GM23338 (cell line): ENCODE data around the gene FOXF1. TPM values are rescaled to one million over a fixed set of nuclear protein-coding genes. Genes with fewer than 3 reads are reported as not detected.

Experiments used
- ATAC-seq: fragments of 200-7000 bp; cut with Tn5 transposase; 3 replicates; pipeline ENCODE4 v1.9.1; 2020
- DNase-seq: peaks from one replicate; pipeline ENCODE4 v3.0.0-alpha.2; 2015; ENCODE audit warnings: low spot score
- H2AFZ ChIP-seq: fragments of 200-600 bp; sonication (generic); 2 replicates; pipeline ENCODE4 v1.8.0; 2016; ENCODE audit warnings: antibody characterized with exemption, mild to moderate bottlenecking, moderate library complexity
- H3F3A ChIP-seq: fragments of 200-600 bp; sonication (generic); replicated peaks from 2 replicates; pipeline ENCODE4 v1.8.0; 2017; ENCODE audit warnings: antibody characterized with exemption, mixed run types, low read depth
- H3K27ac ChIP-seq: fragments of 200-600 bp; sonication (generic); 2 replicates; pipeline ENCODE4 v1.6.1; 2016; ENCODE audit warnings: low read depth
- H3K27me3 ChIP-seq: fragments of 200-600 bp; sonication (generic); 2 replicates; pipeline ENCODE4 v1.8.0; 2016; ENCODE audit warnings: mild to moderate bottlenecking, mixed run types, moderate library complexity; ENCODE audit not compliant: insufficient read depth
- H3K36me3 ChIP-seq: fragments of 200-600 bp; sonication (generic); 2 replicates; pipeline ENCODE4 v1.8.0; 2016; ENCODE audit warnings: mild to moderate bottlenecking; ENCODE audit not compliant: insufficient read depth
- H3K4me1 ChIP-seq: fragments of 200-600 bp; sonication (generic); 2 replicates; pipeline ENCODE4 v1.8.0; 2016; ENCODE audit warnings: mild to moderate bottlenecking, moderate library complexity; ENCODE audit not compliant: insufficient read depth
- H3K4me2 ChIP-seq: fragments of 200-600 bp; sonication (generic); 2 replicates; pipeline ENCODE4 v1.7.1; 2017; ENCODE audit warnings: mixed run types
- H3K4me3 ChIP-seq: fragments of 200-600 bp; sonication (generic); 2 replicates; pipeline ENCODE4 v1.6.1; 2016; ENCODE audit warnings: mixed run types
- H3K79me2 ChIP-seq: fragments of 200-600 bp; sonication (generic); replicated peaks from 2 replicates; pipeline ENCODE4 v1.8.0; 2017; ENCODE audit warnings: mild to moderate bottlenecking; ENCODE audit not compliant: insufficient read depth
- H3K9me2 ChIP-seq: fragments of 200-600 bp; sonication (generic); 2 replicates; pipeline ENCODE4 v1.8.0; 2017; ENCODE audit not compliant: insufficient read depth
- H4K20me1 ChIP-seq: fragments of 200-600 bp; sonication (generic); replicated peaks from 2 replicates; pipeline ENCODE4 v1.8.0; 2017; ENCODE audit warnings: mild to moderate bottlenecking; ENCODE audit not compliant: insufficient read depth
- H3K27ac Mint-ChIP-seq: 2 replicates; pipeline ENCODE4 v1.8.0; 2020; ENCODE audit warnings: inconsistent platforms, mild to moderate bottlenecking, moderate library complexity, mixed read lengths
- H3K27me3 Mint-ChIP-seq: 3 replicates; pipeline ENCODE4 v1.8.0; 2022; ENCODE audit warnings: low read depth, mild to moderate bottlenecking, moderate library complexity, mixed read lengths, inconsistent platforms; ENCODE audit not compliant: insufficient read depth, poor library complexity
- H3K36me3 Mint-ChIP-seq: 3 replicates; pipeline ENCODE4 v1.8.0; 2021; ENCODE audit warnings: low read depth, mild to moderate bottlenecking, inconsistent platforms, moderate library complexity, mixed read lengths
- H3K4me1 Mint-ChIP-seq: 3 replicates; pipeline ENCODE4 v1.8.0; 2020; ENCODE audit warnings: mild to moderate bottlenecking, inconsistent platforms, mixed read lengths
- H3K4me3 Mint-ChIP-seq: 3 replicates; pipeline ENCODE4 v1.8.0; 2021; ENCODE audit warnings: moderate library complexity, mild to moderate bottlenecking, inconsistent platforms, mixed read lengths
- H3K9me3 Mint-ChIP-seq: 3 replicates; pipeline ENCODE4 v1.8.0; 2020; ENCODE audit warnings: moderate library complexity, mild to moderate bottlenecking, inconsistent platforms, mixed read lengths
- CREB1 ChIP-seq: fragments of 250-450 bp; sonication (Bioruptor Pico); IDR thresholded peaks from 2 replicates; pipeline ENCODE4 v1.5.0; 2020; ENCODE audit warnings: low read depth, mild to moderate bottlenecking, moderate library complexity
- ETS1 ChIP-seq: IDR thresholded peaks from 2 replicates; pipeline ENCODE4 v1.6.1; 2016; ENCODE audit warnings: antibody characterized with exemption
- EZH2 ChIP-seq: fragments of 200-600 bp; sonication (generic); IDR thresholded peaks from one replicate; pipeline ENCODE4 v1.8.0; 2017; ENCODE audit warnings: antibody characterized with exemption, mild to moderate bottlenecking, low read depth; ENCODE audit not compliant: unreplicated experiment
- EZH2phosphoT487 ChIP-seq: fragments of 200-600 bp; sonication (generic); IDR thresholded peaks from one replicate; pipeline ENCODE4 v1.8.1; 2018; ENCODE audit warnings: antibody characterized with exemption; ENCODE audit not compliant: unreplicated experiment
- JUNB ChIP-seq: IDR thresholded peaks from one replicate; pipeline ENCODE4 v1.6.1; 2016; ENCODE audit warnings: antibody characterized with exemption; ENCODE audit not compliant: unreplicated experiment
- NANOG ChIP-seq: IDR thresholded peaks from 2 replicates; pipeline ENCODE4 v1.6.1; 2016; ENCODE audit warnings: antibody characterized with exemption, borderline replicate concordance
- POLR2AphosphoS5 ChIP-seq: IDR thresholded peaks from 2 replicates; pipeline ENCODE4 v1.6.1; 2016; ENCODE audit warnings: antibody characterized with exemption, low read depth
- REST ChIP-seq: IDR thresholded peaks from one replicate; pipeline ENCODE4 v1.6.1; 2018; ENCODE audit warnings: antibody characterized with exemption; ENCODE audit not compliant: unreplicated experiment
- STAT1 ChIP-seq: IDR thresholded peaks from one replicate; pipeline ENCODE4 v1.6.1; 2016; ENCODE audit warnings: antibody characterized with exemption; ENCODE audit not compliant: unreplicated experiment
- ZNF114 ChIP-seq: fragments of 250-450 bp; sonication (Bioruptor Pico); IDR thresholded peaks from 2 replicates; pipeline ENCODE4 v1.5.0; 2020; ENCODE audit warnings: mild to moderate bottlenecking, moderate library complexity
- polyA plus RNA-seq: library from polyadenylated mRNA; unstranded; fragments of >200 nt; fragmentation: Nextera tagmentation; extraction: Ambion mirVana; gene quantifications from 2 replicates; pipeline ENCODE4 v1.2.1, GENCODE V29; 2016
- total RNA-seq: library from RNA; depleted of rRNA; stranded (reverse); fragments of >200 nt; shearing (Covaris generic); gene quantifications from 2 replicates; pipeline ENCODE4 v1.2.3, GENCODE V29; 2014
- TF ChIP-seq, protein P1 (sequence below), 2 experiments: fragments of 200-600 bp in 1 of 2; sonication (generic) in 1 of 2; conservative IDR thresholded peaks; 2 replicates each; pipeline versions ENCODE4 v1.5.1 to v1.6.1; 2016 to 2017; ENCODE audit warnings: antibody characterized with exemption in 2 of 2, low read depth in 2 of 2, mild to moderate bottlenecking in 2 of 2, moderate library complexity in 1 of 2

FOXF1 gene
- total and polyA plus RNA-seq, 2 experiments from 2014 or later, result 0.10 to 0.15 TPM

DNA sequence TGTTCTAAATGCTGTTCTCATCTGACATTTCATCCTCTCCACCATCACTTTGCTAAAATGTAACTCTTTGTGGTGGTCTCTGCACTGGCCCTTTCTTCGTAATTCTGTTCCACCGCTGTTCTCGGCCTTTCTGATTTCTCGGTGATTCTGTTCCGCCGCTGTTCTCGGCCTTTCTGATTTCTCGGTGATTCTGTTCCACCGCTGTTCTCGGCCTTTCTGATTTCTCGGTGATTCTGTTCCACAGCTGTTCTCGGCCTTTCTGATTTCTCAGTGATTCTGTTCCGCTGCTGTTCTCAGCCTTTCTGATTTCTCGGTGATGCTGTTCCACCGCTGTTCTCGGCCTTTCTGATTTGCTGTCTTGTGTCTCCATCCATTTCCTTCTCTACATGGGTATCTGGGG lies 12.3 kb downstream of the FOXF1 start:
- Histone ChIP-seq H3K79me2 (no peaks in the 10 kb centered on the region), H3F3A (no peaks in the 10 kb centered on the region), H3K9me2 (no peaks in the 10 kb centered on the region), H2AFZ (no peak overlapping the region), H3K27ac (no peak overlapping the region), H3K36me3 (no peaks in the 10 kb centered on the region), H3K27me3 (peaks cover 22% of the 10 kb centered on the region), H3K4me2 (no peak overlapping the region), H3K4me1 (no peaks in the 10 kb centered on the region), H4K20me1 (no peaks in the 10 kb centered on the region), H3K4me3 (no peak overlapping the region)
- DNase-seq (no peak), ATAC-seq (no peak)
- Mint-ChIP-seq H3K4me3 (no peak overlapping the region), H3K27ac (no peak overlapping the region), H3K27me3 (peaks cover 41% of the 10 kb centered on the region), H3K36me3 (no peaks in the 10 kb centered on the region), H3K9me3 (peaks cover 14% of the 10 kb centered on the region; the same call in 2 of the 3 replicates), H3K4me1 (no peaks in the 10 kb centered on the region; the same call in 2 of the 3 replicates)
- TF ChIP-seq POLR2AphosphoS5, result no peak
- TF ChIP-seq REST, result no peak
- TF ChIP-seq JUNB, result no peak
- no peak for TF ChIP-seq STAT1
- TF ChIP-seq ZNF114, result no peak
- no peak for TF ChIP-seq EZH2phosphoT487
- no peak for TF ChIP-seq NANOG
- TF ChIP-seq CREB1 (CRISPR knock-in tag), result no peak
- no peak for TF ChIP-seq EZH2

- ATAC-seq (no peak), DNase-seq (no peak)
- no peaks in the 10 kb centered on the region for H3F3A ChIP-seq
- H3K9me2 ChIP-seq, result no peaks in the 10 kb centered on the region
- no peaks in the 10 kb centered on the region for H3K79me2 ChIP-seq
- H3K27me3 Mint-ChIP-seq, result peaks cover 37% of the 10 kb centered on the region
- no peaks in the 10 kb centered on the region for H4K20me1 ChIP-seq
- TF ChIP-seq, protein P1, sequence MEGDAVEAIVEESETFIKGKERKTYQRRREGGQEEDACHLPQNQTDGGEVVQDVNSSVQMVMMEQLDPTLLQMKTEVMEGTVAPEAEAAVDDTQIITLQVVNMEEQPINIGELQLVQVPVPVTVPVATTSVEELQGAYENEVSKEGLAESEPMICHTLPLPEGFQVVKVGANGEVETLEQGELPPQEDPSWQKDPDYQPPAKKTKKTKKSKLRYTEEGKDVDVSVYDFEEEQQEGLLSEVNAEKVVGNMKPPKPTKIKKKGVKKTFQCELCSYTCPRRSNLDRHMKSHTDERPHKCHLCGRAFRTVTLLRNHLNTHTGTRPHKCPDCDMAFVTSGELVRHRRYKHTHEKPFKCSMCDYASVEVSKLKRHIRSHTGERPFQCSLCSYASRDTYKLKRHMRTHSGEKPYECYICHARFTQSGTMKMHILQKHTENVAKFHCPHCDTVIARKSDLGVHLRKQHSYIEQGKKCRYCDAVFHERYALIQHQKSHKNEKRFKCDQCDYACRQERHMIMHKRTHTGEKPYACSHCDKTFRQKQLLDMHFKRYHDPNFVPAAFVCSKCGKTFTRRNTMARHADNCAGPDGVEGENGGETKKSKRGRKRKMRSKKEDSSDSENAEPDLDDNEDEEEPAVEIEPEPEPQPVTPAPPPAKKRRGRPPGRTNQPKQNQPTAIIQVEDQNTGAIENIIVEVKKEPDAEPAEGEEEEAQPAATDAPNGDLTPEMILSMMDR (conservative IDR thresholded peaks at IDR 0.05; ENCODE audit: low read depth in 2 of 2), result no peak
- TF ChIP-seq ETS1, result no peak
- no peak for TF ChIP-seq REST
- no peak for TF ChIP-seq JUNB
- TF ChIP-seq STAT1, result no peak
- H3K4me1 ChIP-seq, result no peaks in the 10 kb centered on the region
- no peak overlapping the region for H3K4me3 Mint-ChIP-seq
- H2AFZ ChIP-seq, result no peak overlapping the region
- no peak overlapping the region for H3K4me3 ChIP-seq
- peaks cover 20% of the 10 kb centered on the region; the same call in 2 of the 3 replicates for H3K9me3 Mint-ChIP-seq
- no peaks in the 10 kb centered on the region for H3K36me3 ChIP-seq
- no peaks in the 10 kb centered on the region for H3K36me3 Mint-ChIP-seq
- no peaks in the 10 kb centered on the region; the same call in 2 of the 3 replicates for H3K4me1 Mint-ChIP-seq
- no peak overlapping the region for H3K4me2 ChIP-seq
- no peak overlapping the region for H3K27ac ChIP-seq
- peaks cover 15% of the 10 kb centered on the region for H3K27me3 ChIP-seq
- H3K27ac Mint-ChIP-seq, result no peak overlapping the region
Measured at GRCh38 chr16:86523166-86523740, 12.9 kb downstream of the FOXF1 start.
